ENCODE results near the gene FSIP2.

- no peak for TF ChIP-seq ZNF274 (IDR thresholded peaks at IDR 0.05; ENCODE audit: low read depth, low read length)
- no peak for TF ChIP-seq YY1 (IDR thresholded peaks at IDR 0.05; ENCODE audit: insufficient read depth, insufficient read length)
- no peak for TF ChIP-seq SUZ12 (IDR thresholded peaks at IDR 0.05; ENCODE audit: extremely low read depth, insufficient read depth, insufficient read length)
These were observed 82.9 kb downstream of the FSIP2 start for GRCh38 chr2:185821467-185821866.

Data from NT2/D1 (cell line).